HG03280 (cell line): ENCODE data around the gene PAFAH1B2.
"Not testable (repeated sequence)": the region's sequence is repeated elsewhere in the genome, so short reads cannot be mapped to it uniquely, and the experiment has no call there.

Source experiments
- ATAC-seq: cut with Tn5 transposase; IDR thresholded peaks from one replicate; pipeline ENCODE4 v1.9.1; 2021; ENCODE audit warnings: mild to moderate bottlenecking, moderate library complexity; ENCODE audit not compliant: unreplicated experiment

Gene PAFAH1B2

DNA sequence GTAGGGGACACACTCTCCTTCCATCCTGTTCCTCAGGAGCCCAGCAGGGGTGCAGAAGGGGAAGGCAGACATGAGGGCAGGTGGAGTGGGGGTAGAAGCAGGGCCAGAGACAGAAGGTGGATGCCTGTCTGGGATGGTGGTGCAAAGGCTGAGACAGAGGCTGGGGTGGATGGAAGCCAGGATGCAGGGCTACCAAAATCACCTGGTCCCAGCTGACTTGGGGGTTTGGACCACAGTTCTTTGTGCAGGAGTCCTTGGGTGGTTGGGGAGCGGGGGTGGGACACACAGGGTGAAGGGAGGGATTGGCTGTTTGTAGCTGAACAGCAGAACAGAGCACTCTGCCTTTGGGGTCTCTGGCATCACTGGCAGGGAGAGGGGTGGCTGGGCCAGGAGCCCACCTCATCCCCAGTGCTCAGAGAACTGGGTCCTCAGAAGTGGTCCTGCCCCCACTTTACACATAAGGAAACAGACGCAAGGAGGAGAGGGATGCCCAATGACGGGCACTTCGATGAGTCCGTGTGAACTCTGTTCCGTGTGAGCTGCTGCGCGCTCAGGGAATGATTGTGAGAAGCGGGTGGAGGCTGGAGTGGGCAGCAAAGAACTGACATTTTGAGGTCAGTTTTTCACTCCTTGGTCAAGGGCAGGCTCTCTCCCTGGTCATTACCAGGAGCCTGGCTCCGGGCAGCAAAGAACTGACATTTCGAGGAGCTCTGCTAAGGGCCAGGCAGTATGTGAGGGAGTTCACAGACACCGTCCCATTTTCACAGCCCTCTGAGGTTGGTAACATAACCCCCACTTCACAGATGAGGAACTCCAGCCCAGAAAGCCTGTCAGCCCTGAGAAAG lies 56.9 kb downstream of the PAFAH1B2 start:
- no peak for ATAC-seq

DNA sequence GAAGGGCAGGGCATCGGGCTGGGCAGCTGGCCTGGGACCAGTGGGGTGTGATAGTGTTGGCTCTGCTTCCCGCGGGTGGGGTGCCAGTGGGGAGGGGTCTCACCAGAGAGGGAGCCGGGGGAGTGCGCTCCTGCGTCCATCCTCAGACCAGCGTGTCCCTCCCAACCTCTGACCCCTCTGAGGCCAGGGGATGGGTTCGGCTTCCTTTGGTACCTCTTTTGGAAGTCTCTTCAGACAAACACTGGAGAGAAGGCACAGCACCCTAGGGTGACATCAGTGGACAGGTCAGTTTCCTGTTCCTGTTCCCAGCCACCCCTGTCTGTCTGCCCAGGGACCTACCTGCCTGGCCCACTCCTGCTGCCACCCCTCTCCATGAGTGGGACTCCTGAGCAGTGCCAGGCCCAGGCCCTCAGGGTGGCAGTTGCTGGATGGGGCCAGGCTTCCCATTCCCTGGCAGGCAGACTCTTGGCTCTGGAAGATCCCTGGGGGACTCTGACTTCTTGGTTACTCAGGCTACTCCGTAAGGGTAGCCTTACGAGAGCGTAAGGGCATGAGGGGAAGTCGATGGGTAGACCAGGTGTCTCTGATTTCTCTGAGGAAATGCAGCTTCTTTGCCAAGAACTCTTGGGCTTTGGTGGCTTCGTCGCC lies 57.7 kb downstream of the PAFAH1B2 start:
- no peak for ATAC-seq

DNA sequence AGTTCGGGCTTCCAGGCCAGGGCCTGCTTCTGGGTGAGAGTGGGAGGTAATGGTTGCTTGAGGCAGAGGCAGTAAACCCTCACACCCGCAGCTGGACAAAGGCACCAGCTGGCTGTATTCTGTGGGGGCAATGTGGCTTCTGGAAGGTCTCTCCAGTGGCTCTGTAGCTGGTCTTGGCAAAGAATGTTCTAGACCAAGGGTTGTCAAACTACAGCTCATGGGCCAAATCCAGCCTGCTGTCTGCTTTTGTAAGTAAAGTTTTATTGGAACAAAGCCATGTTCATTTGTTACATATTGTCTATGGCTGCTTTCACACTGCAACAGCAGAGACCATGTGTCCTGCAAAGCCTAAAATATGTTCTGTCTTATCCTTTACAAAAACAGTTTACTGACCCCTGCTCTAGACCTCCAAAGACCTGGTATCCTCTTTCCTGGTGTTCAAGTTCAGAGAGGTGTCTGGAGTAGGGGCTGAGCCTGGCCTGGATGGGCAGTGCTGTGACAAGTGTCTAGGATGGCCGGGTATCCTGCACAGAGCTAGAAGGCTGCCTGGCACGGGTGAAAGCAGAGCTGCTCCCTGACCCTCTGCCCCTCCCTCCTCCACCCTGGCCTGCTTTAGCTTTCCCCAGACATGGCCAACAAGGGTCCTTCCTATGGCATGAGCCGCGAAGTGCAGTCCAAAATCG lies 58.4 kb downstream of the PAFAH1B2 start:
- no peak for ATAC-seq

DNA sequence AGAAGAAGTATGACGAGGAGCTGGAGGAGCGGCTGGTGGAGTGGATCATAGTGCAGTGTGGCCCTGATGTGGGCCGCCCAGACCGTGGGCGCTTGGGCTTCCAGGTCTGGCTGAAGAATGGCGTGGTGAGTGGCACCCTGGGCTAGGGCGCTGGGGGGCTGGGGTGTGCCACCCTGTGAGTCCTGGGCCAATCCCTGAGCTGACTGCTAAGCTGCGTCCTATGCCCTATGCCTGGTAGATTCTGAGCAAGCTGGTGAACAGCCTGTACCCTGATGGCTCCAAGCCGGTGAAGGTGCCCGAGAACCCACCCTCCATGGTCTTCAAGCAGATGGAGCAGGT lies 59.0 kb downstream of the PAFAH1B2 start:
- ATAC-seq: no peak

DNA sequence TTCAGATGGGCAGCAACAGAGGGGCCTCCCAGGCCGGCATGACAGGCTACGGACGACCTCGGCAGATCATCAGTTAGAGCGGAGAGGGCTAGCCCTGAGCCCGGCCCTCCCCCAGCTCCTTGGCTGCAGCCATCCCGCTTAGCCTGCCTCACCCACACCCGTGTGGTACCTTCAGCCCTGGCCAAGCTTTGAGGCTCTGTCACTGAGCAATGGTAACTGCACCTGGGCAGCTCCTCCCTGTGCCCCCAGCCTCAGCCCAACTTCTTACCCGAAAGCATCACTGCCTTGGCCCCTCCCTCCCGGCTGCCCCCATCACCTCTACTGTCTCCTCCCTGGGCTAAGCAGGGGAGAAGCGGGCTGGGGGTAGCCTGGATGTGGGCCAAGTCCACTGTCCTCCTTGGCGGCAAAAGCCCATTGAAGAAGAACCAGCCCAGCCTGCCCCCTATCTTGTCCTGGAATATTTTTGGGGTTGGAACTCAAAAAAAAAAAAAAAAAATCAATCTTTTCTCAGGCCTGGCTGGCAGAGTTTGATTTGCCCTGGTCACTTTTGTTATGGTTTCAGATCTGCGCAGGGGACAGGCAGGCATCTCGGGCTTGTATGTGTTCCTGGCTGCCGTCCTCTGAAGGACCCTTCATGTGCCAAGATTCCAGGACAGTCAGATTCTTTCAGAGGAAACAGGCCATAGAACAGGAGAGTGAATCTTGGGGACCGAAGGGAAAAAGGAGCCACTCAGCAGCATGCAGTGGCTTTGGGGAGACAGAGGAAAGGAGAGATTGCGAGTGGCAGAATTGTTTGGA lies 60.4 kb downstream of the PAFAH1B2 start:
- no peak for ATAC-seq

DNA sequence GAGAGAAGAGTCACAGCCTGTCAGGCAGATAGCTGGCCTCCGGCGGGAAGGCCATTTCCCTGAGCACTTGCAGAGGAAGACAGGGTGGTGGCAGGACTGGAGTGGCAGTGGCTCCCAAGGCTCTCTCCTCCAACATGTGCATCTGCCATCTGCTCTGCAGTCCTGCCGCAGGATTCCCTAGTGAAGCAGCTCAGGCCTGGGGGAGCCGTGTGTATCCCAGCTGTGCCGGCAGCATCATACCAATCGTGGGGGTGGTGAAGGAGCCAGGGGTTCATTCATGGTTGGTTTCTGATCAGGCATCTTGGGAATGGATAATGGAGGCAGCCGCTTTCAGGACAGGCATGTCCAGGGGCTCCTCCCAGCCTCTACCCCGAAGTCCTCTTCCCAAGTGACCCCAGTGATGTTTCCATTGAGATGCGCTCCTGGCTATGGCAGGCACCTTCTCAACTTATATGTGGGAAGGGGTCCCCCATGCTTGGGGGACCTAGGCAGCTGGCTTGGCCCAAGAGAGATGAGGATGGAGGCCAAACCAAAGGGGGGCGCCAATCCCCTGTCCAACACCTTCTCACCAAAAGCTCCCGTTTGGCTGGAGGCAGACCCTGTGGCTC lies 61.2 kb downstream of the PAFAH1B2 start:
- ATAC-seq: no peak

DNA sequence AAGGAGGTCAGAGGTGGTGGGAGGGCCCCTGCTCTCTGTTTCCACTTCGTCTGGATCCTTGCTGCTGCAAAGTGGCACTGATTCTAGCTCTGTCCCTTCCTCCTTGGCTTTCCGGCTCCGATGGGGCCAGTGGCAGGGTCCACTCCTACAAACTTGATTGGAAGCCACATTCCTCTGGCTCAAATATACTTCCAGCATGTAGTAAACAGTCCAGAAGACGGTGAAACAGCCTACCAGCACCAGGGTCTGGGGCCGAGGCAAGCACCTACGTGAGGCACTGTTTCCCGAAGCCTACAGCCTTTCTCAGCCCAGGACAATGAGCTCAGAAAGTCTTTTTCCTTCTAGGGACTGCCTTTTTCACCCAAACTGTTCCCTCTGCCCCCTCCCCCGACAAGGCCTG lies 62.0 kb downstream of the PAFAH1B2 start:
- not testable (repeated sequence) for ATAC-seq

DNA sequence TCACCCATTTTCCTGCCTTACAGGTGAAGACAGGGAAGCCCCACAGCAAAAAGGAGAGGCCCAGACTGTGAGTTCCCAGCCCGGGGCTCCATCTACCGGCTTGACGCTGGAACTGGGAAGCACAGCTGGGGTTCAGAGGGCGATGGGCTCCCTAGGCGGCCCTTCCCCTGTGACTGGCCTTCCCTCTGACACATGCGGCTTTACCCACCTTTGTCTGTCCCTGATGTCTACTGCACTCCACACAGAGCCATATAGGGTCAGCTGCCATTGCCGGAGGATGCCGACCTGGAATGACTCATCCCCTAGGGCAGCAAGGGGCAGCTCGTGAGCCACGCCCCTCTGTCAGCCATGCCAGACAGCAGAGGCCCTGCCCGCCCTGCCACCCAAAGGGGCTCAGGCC lies 62.8 kb downstream of the PAFAH1B2 start:
- ATAC-seq: not testable (repeated sequence)

DNA sequence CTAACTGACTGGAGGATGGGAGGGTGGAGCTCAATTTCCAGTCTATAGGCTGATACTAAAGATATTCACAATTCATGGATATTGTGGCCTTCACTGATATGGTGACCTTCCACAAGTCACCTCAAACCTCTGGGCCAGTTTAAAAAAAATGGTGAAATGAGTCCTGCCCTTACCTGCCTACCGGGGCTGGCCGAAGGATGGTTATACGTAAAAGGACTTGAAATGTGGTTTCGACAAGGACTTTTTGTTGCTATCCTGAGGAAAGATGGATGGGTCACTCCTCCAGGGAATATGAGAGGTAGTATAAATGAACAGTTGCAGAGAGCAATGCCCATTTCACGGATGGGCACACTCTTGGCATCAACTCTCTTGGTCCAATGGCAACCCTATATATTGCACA lies 63.4 kb downstream of the PAFAH1B2 start:
- not testable (repeated sequence) for ATAC-seq

DNA sequence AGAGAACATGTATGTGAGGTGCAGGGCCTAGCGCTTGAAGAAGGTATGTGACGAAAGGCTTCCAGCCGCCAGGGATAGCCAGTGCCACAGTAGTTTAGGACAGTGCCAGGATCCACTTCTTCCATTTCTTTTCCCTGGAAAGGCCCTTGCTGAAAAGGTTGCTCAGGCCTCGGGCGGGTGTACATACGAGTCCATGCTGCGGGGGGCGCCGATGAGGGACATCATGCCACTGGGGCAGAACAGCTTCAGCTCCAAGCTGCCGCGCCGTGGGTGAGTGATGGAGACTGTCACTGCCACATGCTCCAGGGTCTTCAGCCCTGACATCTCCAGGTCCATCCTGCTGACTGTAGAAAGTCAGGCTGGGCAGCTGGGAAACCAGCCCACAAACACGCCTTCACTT lies 64.6 kb downstream of the PAFAH1B2 start:
- ATAC-seq: not testable (repeated sequence)

DNA sequence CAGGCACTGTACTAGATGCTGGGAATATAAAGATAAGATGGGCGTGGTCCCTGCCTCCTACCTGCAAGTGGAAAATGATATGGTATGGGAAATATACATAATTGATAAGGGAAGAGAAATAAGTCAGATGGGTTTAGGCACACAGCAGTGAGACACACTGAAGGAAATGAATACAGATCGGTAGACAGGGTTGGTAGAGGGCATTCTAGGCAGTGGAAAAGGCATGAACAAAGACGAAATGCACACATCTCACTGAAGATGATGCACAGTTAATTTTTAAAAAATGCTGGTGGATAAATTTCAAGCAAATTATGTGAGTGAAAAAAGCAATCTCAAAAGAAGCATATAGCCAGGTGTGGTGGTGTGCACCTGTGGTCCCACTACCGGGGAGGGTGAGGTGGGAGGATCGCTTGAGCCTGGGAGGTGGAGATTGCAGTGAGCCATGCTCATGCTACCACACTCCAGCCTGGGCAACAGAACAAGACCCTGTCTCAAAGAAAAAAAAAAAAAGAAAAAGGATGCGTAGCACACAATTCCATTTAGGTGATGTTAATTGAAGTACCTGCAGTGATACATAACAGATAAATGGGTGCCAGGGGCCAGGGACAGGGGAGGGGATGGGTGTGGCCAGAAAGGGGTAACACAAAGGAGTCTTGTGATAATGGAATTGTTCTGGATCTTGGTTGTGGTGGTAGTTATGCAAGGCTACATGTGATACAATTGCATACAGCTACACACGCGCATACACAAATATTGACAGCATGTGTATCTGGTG lies 65.5 kb downstream of the PAFAH1B2 start:
- ATAC-seq: not testable (repeated sequence)

DNA sequence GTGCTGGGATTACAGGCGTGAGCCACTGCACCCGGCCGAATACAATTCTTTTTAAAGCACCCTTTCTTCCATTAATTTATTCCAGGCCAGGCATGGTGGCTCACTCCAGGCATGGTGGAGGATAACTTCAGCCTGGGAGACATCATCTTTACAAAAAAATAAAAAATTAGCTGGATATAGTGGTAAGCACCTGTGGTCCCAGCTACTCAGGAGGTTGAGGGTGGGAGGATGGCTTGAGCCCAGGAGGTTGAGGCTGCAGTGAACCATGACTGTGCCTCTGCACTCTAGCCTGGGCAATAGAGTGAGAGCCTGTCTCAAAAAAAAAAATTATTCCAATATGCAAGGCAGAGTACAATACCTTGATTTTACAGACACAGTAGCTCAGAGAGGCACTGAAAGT lies 66.5 kb downstream of the PAFAH1B2 start:
- ATAC-seq: no peak

DNA sequence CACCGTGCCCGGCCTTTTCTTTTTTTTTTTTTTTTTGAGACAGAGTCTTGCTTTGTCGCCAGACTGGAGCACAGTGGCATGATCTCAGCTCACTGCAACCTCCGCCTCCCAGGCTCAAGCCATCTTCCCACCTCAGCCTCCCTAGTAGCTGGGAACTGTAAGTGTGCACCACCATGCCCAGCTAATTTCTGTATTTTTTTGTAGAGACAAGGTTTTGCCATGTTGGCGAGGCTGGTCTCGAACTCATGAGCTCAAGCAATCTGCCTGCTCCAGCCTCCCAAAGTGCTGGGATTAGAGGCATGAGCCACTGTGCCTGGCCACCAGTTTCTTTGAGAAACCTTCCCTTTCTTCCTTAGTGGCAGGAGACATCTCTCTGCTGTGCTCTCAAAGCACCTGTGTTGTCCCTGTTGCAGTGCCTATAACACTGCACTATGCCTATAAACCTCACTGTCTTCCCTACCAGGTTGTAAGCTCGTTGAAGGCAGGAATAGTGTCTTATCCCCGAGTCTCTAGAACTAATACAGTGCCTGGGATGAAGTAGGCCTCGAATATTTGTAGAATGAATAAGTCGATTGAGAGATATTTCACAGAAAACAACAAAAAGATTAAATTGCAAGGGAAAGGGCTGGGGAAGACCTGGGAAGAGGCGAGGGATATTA lies 68.7 kb downstream of the PAFAH1B2 start:
- no peak for ATAC-seq

DNA sequence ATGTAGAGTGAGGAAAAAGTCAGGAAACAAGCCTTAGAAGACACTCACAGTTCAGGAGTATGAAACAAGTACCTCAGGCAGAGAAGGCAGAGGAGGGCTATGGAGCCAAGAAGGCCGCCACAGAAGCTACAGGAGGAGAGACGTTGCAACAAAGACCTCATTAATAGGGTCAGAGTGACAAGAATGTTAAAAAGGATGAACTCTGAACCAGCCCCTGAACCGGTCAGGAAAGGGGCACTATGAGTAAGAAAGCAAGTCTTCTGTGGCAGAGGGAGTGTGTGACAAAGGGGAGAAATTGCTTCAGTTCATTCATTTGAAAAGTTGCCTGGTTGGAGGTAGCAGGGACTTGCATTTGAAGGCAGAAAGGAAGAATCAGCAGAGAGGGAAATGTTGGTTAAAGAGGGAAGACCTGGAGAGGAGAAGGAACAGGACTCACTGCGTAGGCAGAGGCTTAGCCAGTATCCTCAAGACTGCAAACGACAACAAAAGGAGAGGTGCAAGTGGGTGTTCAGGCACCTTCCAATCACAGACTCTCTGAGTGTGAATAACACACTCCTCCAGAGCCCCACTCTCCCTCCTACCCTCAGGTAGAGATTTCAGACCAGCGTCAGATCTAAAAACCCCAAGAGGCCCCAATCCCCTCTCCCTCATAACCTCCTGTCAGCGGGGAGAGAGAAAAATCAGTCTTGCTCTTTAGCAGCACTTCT lies 70.5 kb downstream of the PAFAH1B2 start:
- no peak for ATAC-seq

DNA sequence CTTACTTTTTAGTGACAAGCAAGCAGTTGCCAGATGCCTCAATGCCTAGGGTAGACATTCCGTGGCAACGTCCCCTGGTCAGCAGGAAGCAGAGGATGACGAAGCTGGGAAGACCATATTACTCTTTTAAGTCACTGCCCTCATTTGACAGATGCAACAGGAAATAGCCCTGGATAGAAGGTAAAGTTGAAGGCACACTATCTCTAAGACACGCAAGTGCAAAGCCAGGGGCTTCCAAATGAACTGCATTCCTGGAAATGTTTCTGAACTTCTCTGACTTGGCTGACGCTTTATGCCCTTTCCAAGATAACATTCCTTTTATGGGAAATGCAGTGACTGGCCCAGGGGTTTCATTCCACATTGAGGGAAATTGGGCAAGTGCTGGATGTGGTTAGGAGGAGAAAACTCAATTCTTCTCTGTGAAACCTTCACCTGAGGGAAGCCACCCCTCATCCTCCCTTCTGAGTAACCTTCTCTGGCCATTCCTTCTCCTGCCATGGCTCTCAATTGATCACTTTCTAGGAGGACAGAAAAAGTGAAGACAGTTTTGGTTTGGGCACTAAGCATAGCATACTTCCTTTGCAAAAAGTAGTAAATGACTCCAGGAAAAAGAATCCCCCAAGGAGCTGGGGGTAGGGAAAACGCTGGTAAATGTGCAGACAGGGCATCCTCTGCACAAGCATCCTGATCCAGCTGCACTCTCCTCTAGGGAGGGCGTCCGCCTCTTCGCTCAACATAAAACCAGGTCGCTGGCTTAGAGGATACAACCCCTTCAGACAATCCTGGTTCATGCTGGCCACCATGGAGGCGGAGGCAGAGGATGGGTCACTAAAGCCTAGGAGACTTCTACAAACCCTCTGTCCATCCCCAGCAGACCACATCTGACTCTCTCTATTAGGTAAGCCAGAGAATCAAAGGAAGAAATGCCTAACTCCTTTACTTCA lies 73.3 kb downstream of the PAFAH1B2 start:
- no peak for ATAC-seq

DNA sequence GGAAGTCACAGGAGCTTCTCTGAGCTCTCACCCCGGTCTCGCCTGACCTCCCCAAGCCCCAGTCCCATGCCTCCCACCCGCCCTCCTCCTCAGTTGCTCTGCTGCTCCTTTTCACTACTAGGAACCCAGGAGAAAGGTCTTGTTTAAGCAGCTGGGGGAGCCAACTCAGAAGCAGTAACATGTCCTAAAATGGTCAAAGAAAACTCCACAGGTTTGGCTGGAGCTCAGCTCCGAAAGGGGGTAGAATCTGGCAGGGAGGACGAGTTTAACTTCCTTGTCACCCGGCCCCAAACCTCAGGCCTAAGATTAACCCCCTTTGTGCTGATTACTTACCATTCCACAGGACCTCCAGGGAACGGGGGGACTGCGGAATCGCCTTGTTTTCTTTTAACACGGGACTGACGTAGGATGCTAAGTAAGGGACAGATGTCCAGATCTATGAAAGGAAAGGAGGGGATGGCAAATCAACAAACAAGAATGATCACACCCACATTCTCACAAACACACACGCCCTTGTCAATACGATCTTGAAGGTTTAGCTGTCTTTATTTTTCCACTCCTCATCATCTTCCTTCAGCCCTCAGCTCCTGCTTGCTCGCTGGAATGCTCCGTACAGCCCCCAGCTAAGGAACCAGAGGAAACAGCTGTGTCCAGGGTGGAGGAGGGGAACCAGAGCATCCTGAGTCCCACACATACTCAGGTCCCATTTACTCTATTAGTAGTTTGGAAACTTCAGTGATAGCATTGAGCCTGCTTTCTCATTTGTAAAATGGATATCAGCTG lies 74.2 kb downstream of the PAFAH1B2 start:
- ATAC-seq: no peak

DNA sequence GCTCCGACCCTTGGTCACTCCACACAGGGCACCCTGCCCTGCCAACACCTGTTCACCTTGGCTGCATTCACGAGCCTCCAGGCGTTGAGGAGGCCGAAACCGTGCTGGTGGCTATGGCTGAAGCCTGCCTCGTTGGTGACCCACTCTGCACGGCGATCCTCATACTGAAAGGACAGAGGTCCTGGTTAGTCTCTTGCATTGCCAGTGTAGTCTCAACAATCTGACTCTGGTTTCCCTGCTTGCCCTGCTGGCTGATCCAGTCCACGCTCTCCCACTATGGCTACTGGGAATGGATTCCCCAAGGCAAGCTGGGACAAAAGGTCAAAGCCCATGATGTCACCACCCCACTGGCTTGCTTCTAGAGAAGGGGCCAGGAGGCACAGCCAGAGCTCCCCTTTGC lies 74.9 kb downstream of the PAFAH1B2 start:
- ATAC-seq: no peak
